DND-41 (cell line): ENCODE measurements around the gene FNDC10.

Source experiments
- CTCF ChIP-seq: IDR thresholded peaks from 2 replicates; pipeline ENCODE4 v1.5.1; 2012; ENCODE audit warnings: borderline replicate concordance, low read length, moderate library complexity, mild to moderate bottlenecking; ENCODE audit not compliant: poor library complexity, severe bottlenecking; ENCODE audit errors: extremely low read depth
- EZH2 ChIP-seq: IDR thresholded peaks from 3 replicates; pipeline ENCODE4 v1.6.1; 2012; ENCODE audit warnings: borderline replicate concordance, low read depth, mild to moderate bottlenecking, moderate library complexity, low read length, inconsistent platforms; ENCODE audit not compliant: severe bottlenecking

GRCh38 chr1:1582585-1583346 lies 17.2 kb downstream of the FNDC10 start:
- TF ChIP-seq CTCF (no peak), EZH2 (no peak)
